SH-SY5Y (cell line): ENCODE measurements around the gene FOXN3.

Experiments used
- GATA2 ChIP-seq: IDR thresholded peaks from 2 replicates; pipeline ENCODE4 v1.6.1; 2011; ENCODE audit warnings: mild to moderate bottlenecking, low read depth, low read length
- GATA3 ChIP-seq: IDR thresholded peaks from 2 replicates; pipeline ENCODE4 v1.6.1; 2011; ENCODE audit warnings: low read depth, mild to moderate bottlenecking, low read length, moderate library complexity

DNA sequence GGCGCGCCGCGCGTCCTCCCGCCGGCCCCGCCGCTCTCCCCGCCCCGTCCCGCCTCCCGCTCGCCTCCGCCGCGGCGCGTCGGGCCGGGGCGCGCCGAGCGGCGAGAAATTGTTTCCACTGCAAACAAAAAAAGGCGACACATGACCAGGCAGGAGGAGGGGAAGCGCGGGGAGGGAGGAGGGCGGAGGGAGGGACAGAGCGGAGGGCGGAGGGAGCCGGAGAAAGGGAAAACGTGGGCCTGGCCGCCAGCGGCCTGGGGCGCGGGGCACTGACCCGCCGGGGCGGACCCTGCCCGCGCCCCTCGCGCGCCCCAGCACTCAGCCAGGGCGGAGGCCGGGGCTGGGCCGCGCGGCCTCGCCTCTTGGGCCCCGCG lies at the start of gene FOXN3:
- TF ChIP-seq GATA2 (no peak), GATA3 (no peak)
